OCI-LY7 (cell line): Measurements from ENCODE around the gene SFXN5. TPM values are rescaled to one million over a fixed set of nuclear protein-coding genes. Genes with fewer than 3 reads are reported as not detected.

ENCODE experiments used
- BruUV-seq: library from RNA; stranded (reverse); fragments of 400-500 nt; replicated peaks from 2 replicates; lab custom pipeline; 2021; lab: Mats Ljungman, UMichigan
- CTCF ChIA-PET: fragments of 300-600 bp; sonication (Branson Sonifier 250); formaldehyde crosslinking; loops from one replicate; lab custom pipeline; 2022; ENCODE audit warnings: antibody characterized with exemption; ENCODE audit not compliant: unreplicated experiment; lab: Charles Lee
- POLR2A ChIA-PET: fragments of 300-600 bp; sonication (Branson Sonifier 250); formaldehyde crosslinking; loops from one replicate; lab custom pipeline; 2022; ENCODE audit warnings: antibody characterized with exemption; lab: Charles Lee
- DNase-seq: peaks from one replicate; pipeline ENCODE4 v3.0.0-alpha.2; 2015; ENCODE audit warnings: low spot score
- H2AFZ ChIP-seq: fragments of 200-600 bp; sonication (generic), shearing (Covaris generic); 2 replicates; pipeline ENCODE4 v1.6.1; 2014; ENCODE audit warnings: mild to moderate bottlenecking, antibody characterized with exemption, low read length, moderate library complexity
- H3K27ac ChIP-seq: fragments of 200-600 bp; sonication (generic); 2 replicates; pipeline ENCODE4 v1.5.1; 2014; ENCODE audit warnings: mixed run types, low read depth, mild to moderate bottlenecking, moderate library complexity, low read length, inconsistent platforms; ENCODE audit not compliant: poor library complexity, severe bottlenecking
- H3K36me3 ChIP-seq: fragments of 200-600 bp; sonication (generic); 2 replicates; pipeline ENCODE4 v1.6.1; 2014; ENCODE audit warnings: mild to moderate bottlenecking, antibody characterized with exemption, low read length, moderate library complexity, mixed read lengths; ENCODE audit not compliant: insufficient read depth
- H3K4me1 ChIP-seq: fragments of 200-600 bp; sonication (generic); 2 replicates; pipeline ENCODE4 v1.5.1; 2014; ENCODE audit warnings: mild to moderate bottlenecking, low read length; ENCODE audit not compliant: insufficient read depth, poor library complexity, severe bottlenecking
- H3K4me2 ChIP-seq: fragments of 200-600 bp; sonication (generic); 2 replicates; pipeline ENCODE4 v1.6.1; 2014; ENCODE audit warnings: mild to moderate bottlenecking, low read length
- H3K4me3 ChIP-seq: fragments of 200-600 bp; sonication (generic); 2 replicates; pipeline ENCODE4 v1.5.1; 2014; ENCODE audit warnings: mild to moderate bottlenecking, low read depth, low read length; ENCODE audit not compliant: poor library complexity, severe bottlenecking
- H3K79me2 ChIP-seq: fragments of 200-600 bp; sonication (generic); 2 replicates; pipeline ENCODE4 v1.6.1; 2016; ENCODE audit warnings: low read depth, mild to moderate bottlenecking, low read length, moderate library complexity, mixed read lengths; ENCODE audit not compliant: insufficient read depth
- H3K9me2 ChIP-seq: fragments of 200-600 bp; sonication (generic); 2 replicates; pipeline ENCODE4 v1.6.1; 2016; ENCODE audit warnings: mild to moderate bottlenecking, low read length, mixed read lengths; ENCODE audit not compliant: insufficient read depth
- H3K9me3 ChIP-seq: fragments of 200-600 bp; sonication (generic); 2 replicates; pipeline ENCODE4 v1.6.1; 2014; ENCODE audit warnings: mild to moderate bottlenecking, mixed run types, low read length, mixed read lengths
- H4K20me1 ChIP-seq: fragments of 200-600 bp; sonication (generic); 2 replicates; pipeline ENCODE4 v1.6.1; 2014; ENCODE audit warnings: mild to moderate bottlenecking, antibody characterized with exemption, low read length, moderate library complexity, mixed read lengths; ENCODE audit not compliant: insufficient read depth
- EZH2phosphoT487 ChIP-seq: fragments of 200-600 bp; sonication (generic); IDR thresholded peaks from 2 replicates; pipeline ENCODE4 v1.6.1; 2018; ENCODE audit warnings: low read depth, borderline replicate concordance, mild to moderate bottlenecking, mixed run types, antibody characterized with exemption, low read length, moderate library complexity, mixed read lengths
- intact Hi-C: fragments of 100-400 bp; cut with micrococcal nuclease; formaldehyde crosslinking; loops from one replicate; pipeline ENCODE4 v1.10.0; 2022; ENCODE audit not compliant: unreplicated experiment
- total RNA-seq, 2 experiments: library from RNA; depleted of rRNA in 1 of 2; stranded (reverse); fragments of >200 nt in 1 of 2; shearing (Covaris generic) in 1 of 2; gene quantifications; 2 replicates each; pipeline ENCODE4 v1.2.3, GENCODE V29; 2014 to 2022
- TF ChIP-seq, protein P1 (sequence below): fragments of 200-600 bp; sonication (generic); conservative IDR thresholded peaks from 2 replicates; pipeline ENCODE4 v1.5.1; 2014; ENCODE audit warnings: mild to moderate bottlenecking, antibody characterized with exemption, low read length, moderate library complexity, mixed read lengths

The SFXN5 gene
- total RNA-seq, 2 experiments from 2014 or later = 4.5 to 10.5 TPM

GRCh38 chr2:72914589-72915319 is 156.8 kb downstream of the SFXN5 start:
- Histone ChIP-seq H3K4me3 (no peak overlapping the region), H3K9me3 (no peaks in the 10 kb centered on the region), H2AFZ (no peak overlapping the region), H3K4me2 (no peak overlapping the region), H3K36me3 (no peaks in the 10 kb centered on the region), H3K79me2 (no peaks in the 10 kb centered on the region), H4K20me1 (no peaks in the 10 kb centered on the region), H3K27ac (no peak overlapping the region), H3K9me2 (no peaks in the 10 kb centered on the region), H3K4me1 (peaks cover 5% of the 10 kb centered on the region)
- no TSS peak for BruUV-seq
- no peak for DNase-seq
- ChIA-PET CTCF (no interaction called here), POLR2A (no interaction called here)
- TF ChIP-seq, protein P1, sequence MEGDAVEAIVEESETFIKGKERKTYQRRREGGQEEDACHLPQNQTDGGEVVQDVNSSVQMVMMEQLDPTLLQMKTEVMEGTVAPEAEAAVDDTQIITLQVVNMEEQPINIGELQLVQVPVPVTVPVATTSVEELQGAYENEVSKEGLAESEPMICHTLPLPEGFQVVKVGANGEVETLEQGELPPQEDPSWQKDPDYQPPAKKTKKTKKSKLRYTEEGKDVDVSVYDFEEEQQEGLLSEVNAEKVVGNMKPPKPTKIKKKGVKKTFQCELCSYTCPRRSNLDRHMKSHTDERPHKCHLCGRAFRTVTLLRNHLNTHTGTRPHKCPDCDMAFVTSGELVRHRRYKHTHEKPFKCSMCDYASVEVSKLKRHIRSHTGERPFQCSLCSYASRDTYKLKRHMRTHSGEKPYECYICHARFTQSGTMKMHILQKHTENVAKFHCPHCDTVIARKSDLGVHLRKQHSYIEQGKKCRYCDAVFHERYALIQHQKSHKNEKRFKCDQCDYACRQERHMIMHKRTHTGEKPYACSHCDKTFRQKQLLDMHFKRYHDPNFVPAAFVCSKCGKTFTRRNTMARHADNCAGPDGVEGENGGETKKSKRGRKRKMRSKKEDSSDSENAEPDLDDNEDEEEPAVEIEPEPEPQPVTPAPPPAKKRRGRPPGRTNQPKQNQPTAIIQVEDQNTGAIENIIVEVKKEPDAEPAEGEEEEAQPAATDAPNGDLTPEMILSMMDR = no peak
- TF ChIP-seq EZH2phosphoT487 = no peak
- intact Hi-C loops = no loop called here

- CTCF ChIA-PET = no interaction called here
- no peak for TF ChIP-seq EZH2phosphoT487
- TF ChIP-seq, protein P1 = no peak
These were observed 157.3 kb downstream of the SFXN5 start for GRCh38 chr2:72914206-72914559.

DNA sequence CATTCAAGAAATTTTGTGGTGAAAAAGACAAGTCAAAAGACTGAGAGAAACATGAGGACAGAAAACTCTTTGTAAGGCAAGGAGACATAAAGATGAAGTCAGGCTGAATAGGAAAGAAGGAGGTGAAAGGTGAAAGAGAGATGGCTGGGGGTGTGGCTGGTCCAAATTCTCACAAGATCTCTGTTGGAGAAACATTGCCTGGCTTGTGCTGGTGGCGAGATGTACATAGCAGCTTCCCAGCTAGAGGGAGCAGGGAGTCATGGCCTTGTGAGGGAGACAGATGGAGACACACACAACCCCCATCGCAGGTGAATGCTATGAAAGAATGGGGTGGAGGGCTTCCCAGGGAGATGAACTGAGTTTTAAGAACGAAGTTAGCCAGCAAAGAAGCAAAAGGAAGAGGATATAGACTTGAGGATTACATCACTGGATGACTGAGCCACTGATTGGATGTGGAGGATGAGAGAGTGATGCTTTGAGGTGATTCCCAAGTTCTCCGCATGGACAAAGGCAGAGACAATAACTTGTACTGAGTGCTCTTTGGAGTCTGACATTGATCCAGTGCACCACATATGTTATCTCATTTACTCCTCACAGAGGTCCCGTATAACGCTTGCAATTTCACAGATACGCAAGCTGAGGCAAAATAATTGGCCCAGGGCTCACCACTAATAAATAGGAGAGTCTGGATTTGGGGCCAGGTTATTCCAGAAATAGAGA is 157.9 kb downstream of the SFXN5 start:
- Histone ChIP-seq H2AFZ (no peak overlapping the region), H3K36me3 (no peaks in the 10 kb centered on the region), H3K9me2 (no peaks in the 10 kb centered on the region), H3K4me2 (no peak overlapping the region), H3K9me3 (no peaks in the 10 kb centered on the region), H3K27ac (no peak overlapping the region), H3K4me1 (peaks cover 5% of the 10 kb centered on the region), H3K79me2 (no peaks in the 10 kb centered on the region), H3K4me3 (no peak overlapping the region), H4K20me1 (no peaks in the 10 kb centered on the region)
- DNase-seq = no peak
- intact Hi-C loops = no loop called here
- ChIA-PET POLR2A (no interaction called here), CTCF (no interaction called here)
- TF ChIP-seq, protein P1 = no peak
- no peak for TF ChIP-seq EZH2phosphoT487
- no TSS peak for BruUV-seq

More at GRCh38 chr2:72914206-72914559, 157.3 kb downstream of the SFXN5 start:
- H3K4me1 ChIP-seq = peaks cover 5% of the 10 kb centered on the region
- H2AFZ ChIP-seq = no peak overlapping the region
- H4K20me1 ChIP-seq = no peaks in the 10 kb centered on the region
- no peaks in the 10 kb centered on the region for H3K36me3 ChIP-seq
- H3K4me3 ChIP-seq = no peak overlapping the region
- H3K9me3 ChIP-seq = no peaks in the 10 kb centered on the region
- POLR2A ChIA-PET = no interaction called here
- no peaks in the 10 kb centered on the region for H3K9me2 ChIP-seq
- no peaks in the 10 kb centered on the region for H3K79me2 ChIP-seq
- DNase-seq = no peak
- no peak overlapping the region for H3K27ac ChIP-seq
- BruUV-seq = no TSS peak
- intact Hi-C loops = no loop called here
- no peak overlapping the region for H3K4me2 ChIP-seq
